Tibial artery (tissue), 4 donors: Measurements from ENCODE around the gene COX20.

Experiments
- DNase-seq, 2 donors: peaks; one replicate each; pipeline ENCODE4 v3.0.0-alpha.2; 2019
- H3K27ac ChIP-seq, 2 donors: fragments of 200-600 bp; sonication (generic) in 1 of 2; 1 replicate in 1 of 2; 2 replicates in 1 of 2; pipeline ENCODE4 v1.5.1; 2018 to 2019; ENCODE audit warnings: mild to moderate bottlenecking in 1 of 2
- H3K27me3 ChIP-seq, 2 donors: fragments of 200-600 bp; sonication (generic) in 1 of 2; one replicate each; pipeline versions ENCODE4 v1.5.1 to v1.6.0; 2016 to 2019
- H3K36me3 ChIP-seq, 3 donors: fragments of 200-600 bp; sonication (generic) in 2 of 3; one replicate each; pipeline ENCODE4 v1.5.1; 2016 to 2019; ENCODE audit warnings: mild to moderate bottlenecking in 2 of 3
- H3K4me1 ChIP-seq, 4 donors: fragments of 200-600 bp; sonication (generic) in 2 of 4; 1 replicate in 3 of 4; 2 replicates in 1 of 4; pipeline ENCODE4 v1.5.1; 2016 to 2019
- H3K4me3 ChIP-seq, 2 donors: fragments of 200-600 bp; sonication (generic) in 1 of 2; 1 replicate in 1 of 2; 2 replicates in 1 of 2; pipeline ENCODE4 v1.5.1; 2018 to 2019; ENCODE audit warnings: mild to moderate bottlenecking in 2 of 2
- H3K9me3 ChIP-seq, 3 donors: fragments of 200-600 bp; sonication (generic) in 1 of 3; one replicate each; pipeline ENCODE4 v1.5.1; 2016 to 2019
- intact Hi-C: fragments of 100-400 bp; cut with DNase I; formaldehyde crosslinking; loops from one replicate; pipeline ENCODE4 v1.15.0; 2023; ENCODE audit warnings: low total_unique reads
- TF ChIP-seq, protein P1 (sequence below), 2 experiments: fragments of 200-600 bp in 1 of 2; fragments of 450-650 bp in 1 of 2; IDR thresholded peaks; one replicate each; pipeline ENCODE4 v1.5.1; 2017 to 2019; ENCODE audit warnings: antibody characterized with exemption in 2 of 2, mild to moderate bottlenecking in 1 of 2, moderate library complexity in 1 of 2

The COX20 gene

DNA sequence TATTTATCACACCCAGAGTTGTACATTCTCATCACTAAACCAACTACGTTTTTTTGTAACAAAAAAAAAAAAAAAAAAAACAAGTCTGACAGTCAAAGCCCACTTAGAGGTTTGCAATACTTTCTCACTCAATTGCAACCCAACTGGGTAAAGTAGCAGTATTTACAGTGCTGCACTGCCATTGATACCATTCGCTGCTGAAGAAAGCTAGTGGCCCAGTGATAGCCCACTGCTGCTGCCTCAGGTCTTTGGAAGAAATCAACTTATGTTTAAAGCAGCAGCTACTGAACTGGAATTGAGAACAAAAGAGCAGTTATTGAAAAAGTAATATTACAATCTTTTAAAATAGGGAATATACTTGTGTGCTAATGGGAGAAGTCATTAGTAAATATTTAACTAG lies 26.2 kb downstream of the COX20 start:
- H3K4me3 ChIP-seq, result peak overlapping the region; percentile 96 to 98

GRCh38 chr1:244862354-244862698 lies 26.9 kb downstream of the COX20 start:
- H3K4me1 ChIP-seq, result peaks cover 0 to 57% (median 34%) of the 10 kb centered on the region in 4 donors
- H3K9me3 ChIP-seq, result no peaks in the 10 kb centered on the region
- TF ChIP-seq, protein P1, sequence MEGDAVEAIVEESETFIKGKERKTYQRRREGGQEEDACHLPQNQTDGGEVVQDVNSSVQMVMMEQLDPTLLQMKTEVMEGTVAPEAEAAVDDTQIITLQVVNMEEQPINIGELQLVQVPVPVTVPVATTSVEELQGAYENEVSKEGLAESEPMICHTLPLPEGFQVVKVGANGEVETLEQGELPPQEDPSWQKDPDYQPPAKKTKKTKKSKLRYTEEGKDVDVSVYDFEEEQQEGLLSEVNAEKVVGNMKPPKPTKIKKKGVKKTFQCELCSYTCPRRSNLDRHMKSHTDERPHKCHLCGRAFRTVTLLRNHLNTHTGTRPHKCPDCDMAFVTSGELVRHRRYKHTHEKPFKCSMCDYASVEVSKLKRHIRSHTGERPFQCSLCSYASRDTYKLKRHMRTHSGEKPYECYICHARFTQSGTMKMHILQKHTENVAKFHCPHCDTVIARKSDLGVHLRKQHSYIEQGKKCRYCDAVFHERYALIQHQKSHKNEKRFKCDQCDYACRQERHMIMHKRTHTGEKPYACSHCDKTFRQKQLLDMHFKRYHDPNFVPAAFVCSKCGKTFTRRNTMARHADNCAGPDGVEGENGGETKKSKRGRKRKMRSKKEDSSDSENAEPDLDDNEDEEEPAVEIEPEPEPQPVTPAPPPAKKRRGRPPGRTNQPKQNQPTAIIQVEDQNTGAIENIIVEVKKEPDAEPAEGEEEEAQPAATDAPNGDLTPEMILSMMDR (IDR thresholded peaks at IDR 0.05), result no peak
- intact Hi-C loops, result loop anchor here (2.0 to 10.0 kb wide), 2 partner anchors 28 to 208 kb away; partner anchors contain the start of genes COX20 and DESI2
- peaks cover 31 to 38% (median 37%) of the 10 kb centered on the region in 3 donors for H3K36me3 ChIP-seq
- H3K4me3 ChIP-seq, result peak overlapping the region; percentile 96 to 98
- DNase-seq, result no peak
- no peaks in the 10 kb centered on the region for H3K27me3 ChIP-seq
- peak overlapping the region; percentile 100 for H3K27ac ChIP-seq

More for the DNA sequence above, 26.2 kb downstream of the COX20 start:
- Histone ChIP-seq H3K27ac (peak overlapping the region; percentile 14 to 100), H3K27me3 (no peaks in the 10 kb centered on the region), H3K36me3 (peaks cover 38 to 44% (median 43%) of the 10 kb centered on the region in 3 donors), H3K9me3 (no peaks in the 10 kb centered on the region), H3K4me1 (peaks cover 0 to 60% (median 37%) of the 10 kb centered on the region in 4 donors)
- DNase-seq, result no peak
- TF ChIP-seq, protein P1 (IDR thresholded peaks at IDR 0.05), result no peak
- intact Hi-C loops, result loop anchor here (2.0 to 10.0 kb wide), 2 partner anchors 27 to 207 kb away; partner anchors contain the start of genes COX20 and DESI2

DNA sequence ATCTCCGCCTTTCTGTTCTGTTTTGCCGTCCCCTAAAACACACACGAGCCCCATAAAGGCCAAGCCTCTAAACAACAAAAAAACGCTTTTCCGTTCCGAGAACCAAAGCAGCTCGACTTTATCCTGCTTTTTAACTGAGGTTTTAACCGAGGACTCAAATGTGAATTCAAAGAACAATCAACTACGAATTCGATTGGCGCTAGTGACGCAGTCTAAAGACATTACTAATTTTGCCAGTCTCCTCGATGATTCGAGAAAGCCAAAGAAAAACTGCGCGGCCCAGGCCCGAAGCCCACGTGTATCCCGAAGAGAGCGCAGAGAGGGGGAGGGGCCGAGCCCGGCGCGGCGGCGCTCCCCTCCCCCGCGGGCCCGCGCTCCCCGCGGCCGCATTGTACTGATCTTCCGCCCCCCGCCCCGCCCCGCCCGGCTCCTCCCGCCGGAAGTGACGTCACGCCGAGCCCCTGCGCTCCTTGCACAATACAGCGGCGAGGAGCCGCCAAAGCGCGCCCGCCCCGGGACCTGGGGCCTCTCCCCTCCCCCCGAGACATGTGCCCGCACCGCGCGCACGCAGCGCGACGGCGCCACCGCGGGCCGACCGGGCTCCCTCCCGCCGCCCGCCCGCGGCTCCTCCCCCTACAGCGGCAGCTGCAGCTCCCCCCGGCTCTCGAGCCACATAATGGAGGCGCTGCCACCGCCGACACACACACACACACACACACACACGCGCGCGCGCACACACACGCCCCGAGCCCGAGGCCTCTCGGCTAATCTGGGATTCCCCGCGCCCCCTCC lies 27.4 kb downstream of the COX20 start:
- TF ChIP-seq, protein P1 (IDR thresholded peaks at IDR 0.05), result no peak
- H3K4me3 ChIP-seq, result peak overlapping the region; percentile 96 to 98
- H3K36me3 ChIP-seq, result peaks cover 25 to 32% (median 31%) of the 10 kb centered on the region in 3 donors
- H3K27ac ChIP-seq, result peak overlapping the region; percentile 100
- no peaks in the 10 kb centered on the region for H3K9me3 ChIP-seq
- no peaks in the 10 kb centered on the region for H3K27me3 ChIP-seq
- intact Hi-C loops, result loop anchor here (2.0 to 10.0 kb wide), 2 partner anchors 28 to 208 kb away; partner anchors contain the start of genes COX20 and DESI2
- DNase-seq, result peak; percentile 95 to 99
- H3K4me1 ChIP-seq, result peaks cover 0 to 51% (median 29%) of the 10 kb centered on the region in 4 donors

DNA sequence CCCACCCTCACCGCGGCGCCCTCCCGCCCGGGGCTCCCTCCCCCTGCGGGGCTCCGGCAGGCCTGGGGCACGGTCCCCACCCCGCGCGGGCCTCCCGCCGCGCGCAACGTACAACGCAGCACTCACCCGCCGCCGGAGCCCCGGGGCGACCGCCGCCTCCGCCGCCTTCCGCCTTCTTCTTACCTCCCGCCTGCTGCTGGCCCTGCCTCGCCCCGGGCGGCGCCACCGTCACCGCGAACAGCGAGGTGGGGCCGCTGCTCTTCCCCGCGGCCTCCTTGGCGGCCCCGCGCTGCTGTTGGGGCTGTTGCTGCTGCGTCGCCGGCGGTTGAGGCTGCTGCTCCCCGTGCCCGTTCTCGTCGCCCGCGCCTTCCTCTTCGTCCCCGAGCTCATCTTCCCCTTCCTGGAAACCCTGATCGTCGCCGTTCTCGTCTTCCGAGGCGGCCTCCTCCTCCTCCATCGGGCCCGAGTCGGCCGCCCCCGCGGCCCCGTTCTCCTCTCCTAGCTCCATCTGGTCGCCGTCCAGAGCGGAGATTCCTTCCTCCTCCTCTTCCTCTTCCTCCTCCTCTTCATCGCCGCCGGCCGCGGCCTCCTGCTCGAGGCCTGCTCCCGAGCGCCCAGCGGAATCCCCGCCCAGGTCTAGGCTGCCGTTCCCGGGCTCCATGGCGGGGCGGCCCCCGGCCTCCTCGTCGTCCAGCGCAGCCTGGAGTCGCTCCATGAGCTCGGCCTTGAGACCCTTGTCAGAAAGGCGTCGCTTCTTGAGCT lies 28.2 kb downstream of the COX20 start:
- Histone ChIP-seq H3K9me3 (no peaks in the 10 kb centered on the region), H3K4me1 (peaks cover 0 to 45% (median 25%) of the 10 kb centered on the region in 4 donors), H3K4me3 (peak overlapping the region; percentile 96 to 98), H3K36me3 (peaks cover 18 to 26% (median 23%) of the 10 kb centered on the region in 3 donors), H3K27ac (peak overlapping the region; percentile 100), H3K27me3 (no peaks in the 10 kb centered on the region)
- peak in 1 of 2 donors; percentile 36 for DNase-seq
- TF ChIP-seq, protein P1 (IDR thresholded peaks at IDR 0.05), result no peak
- intact Hi-C loops, result loop anchor here (1.0 to 10.0 kb wide), 3 partner anchors 29 to 209 kb away; partner anchors contain the start of genes COX20 and DESI2

DNA sequence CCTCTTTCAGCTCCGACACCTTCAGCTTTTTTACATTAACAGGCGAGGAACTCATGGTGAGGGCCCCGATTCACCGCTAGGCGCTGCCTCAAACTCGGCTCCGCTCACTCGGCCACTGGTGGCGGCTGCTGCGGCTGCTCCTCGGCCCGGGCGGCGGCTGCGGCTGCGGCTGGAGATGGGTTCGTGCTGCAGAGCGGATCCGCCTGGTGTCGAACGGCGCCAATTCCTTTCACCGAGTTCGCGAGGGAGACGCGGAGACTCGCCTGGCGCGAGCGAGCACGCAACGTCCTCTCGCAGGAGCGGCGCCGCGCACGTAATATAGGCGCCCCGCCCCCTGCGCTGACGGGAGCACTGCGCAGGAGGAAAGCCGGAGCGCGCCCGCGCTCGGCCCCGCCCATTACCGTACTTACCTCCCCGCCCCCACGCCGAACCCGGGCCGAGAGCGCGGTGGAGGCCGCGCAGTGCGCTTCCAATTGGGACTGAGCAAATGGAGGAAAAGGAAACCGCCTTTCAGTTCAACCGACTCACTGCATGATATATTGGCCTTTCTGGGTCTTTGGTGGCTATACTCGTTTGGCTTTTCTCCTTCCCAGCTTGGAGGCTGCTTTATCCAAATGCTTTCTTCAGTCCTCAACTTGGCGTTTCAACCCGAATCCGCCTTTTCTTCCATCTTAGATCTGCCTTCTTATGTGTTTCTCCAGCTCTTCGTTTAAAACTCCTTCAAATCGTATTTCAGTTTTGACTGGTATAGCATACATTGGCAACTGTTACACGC lies 29.0 kb downstream of the COX20 start, which contains the start of gene HNRNPU:
Gene HNRNPU, minus strand, starts transcription at position 291 of the 775 bp plus-strand sequence. Its CDS starts 236 bp downstream, at position 55.
- Histone ChIP-seq H3K4me3 (peak within 1 kb of the TSS; percentile 96 to 98), H3K36me3 (peaks cover 10 to 18% (median 16%) of the 10 kb centered on the region in 3 donors), H3K27me3 (no peaks in the 10 kb centered on the region), H3K27ac (peak within 1 kb of the TSS; percentile 100), H3K9me3 (no peaks in the 10 kb centered on the region), H3K4me1 (peaks cover 0 to 37% (median 21%) of the 10 kb centered on the region in 4 donors)
- DNase-seq, result peak; percentile 97 to 98
- TF ChIP-seq, protein P1 (IDR thresholded peaks at IDR 0.05), result peak; percentile 24 to 45
- intact Hi-C loops, result loop anchor here (1.0 to 10.0 kb wide), 3 partner anchors 106 to 262 kb away; partner anchors contain the start of gene DESI2
